SK-N-SH (cell line): ENCODE data around the gene GATA3. TPM values are rescaled to one million over a fixed set of nuclear protein-coding genes. Genes with fewer than 3 reads are reported as not detected.

Experiments used
- CTCF ChIA-PET: fragments of 300-600, 350-600 bp; formaldehyde crosslinking; extraction: SDS; loops from one replicate; lab custom pipeline; 2021; lab: Yijun Ruan, JAX
- POLR2A ChIA-PET: fragments of 350-600 bp; sonication (Branson Sonifier 250); formaldehyde crosslinking; extraction: SDS; loops from one replicate; lab custom pipeline; 2020; ENCODE audit warnings: antibody characterized with exemption, inconsistent platforms; lab: Yijun Ruan, JAX
- DNase-seq: peaks from one replicate; pipeline ENCODE4 v3.0.0; 2012
- H2AFZ ChIP-seq: fragments of 200-600 bp; sonication (generic); 2 replicates; pipeline ENCODE4 v1.8.1; 2016; ENCODE audit warnings: antibody characterized with exemption, mild to moderate bottlenecking, low read depth
- H3F3A ChIP-seq: fragments of 200-600 bp; sonication (generic); replicated peaks from 2 replicates; pipeline ENCODE3; 2016; ENCODE audit warnings: antibody characterized with exemption, mild to moderate bottlenecking; ENCODE audit not compliant: insufficient read depth
- H3K27ac ChIP-seq, 2 experiments: fragments of 200-500 bp in 1 of 2; fragments of 200-600 bp in 1 of 2; sonication (Bioruptor generic) in 1 of 2; sonication (generic), shearing (Covaris generic) in 1 of 2; 2 replicates each; pipeline versions ENCODE4 v1.5.1 to v1.6.1; 2014 to 2016; ENCODE audit warnings: low read depth in 2 of 2, inconsistent platforms in 1 of 2, low read length in 1 of 2, mild to moderate bottlenecking in 1 of 2, mixed read lengths in 1 of 2
- H3K27me3 ChIP-seq: fragments of 200-600 bp; sonication (generic), shearing (Covaris generic); 2 replicates; pipeline ENCODE4 v1.6.1; 2016; ENCODE audit warnings: mixed run types; ENCODE audit not compliant: insufficient read depth
- H3K36me3 ChIP-seq, 2 experiments: fragments of 200-500 bp in 1 of 2; fragments of 200-600 bp in 1 of 2; sonication (Bioruptor generic) in 1 of 2; sonication (generic) in 1 of 2; replicated peaks in 1 of 2; 2 replicates each; pipeline versions ENCODE3 to v1.5.1; 2014 to 2016; ENCODE audit warnings: low read length in 1 of 2, mild to moderate bottlenecking in 1 of 2; ENCODE audit not compliant: insufficient read depth in 2 of 2, control insufficient read depth in 1 of 2
- H3K4me1 ChIP-seq, 2 experiments: fragments of 200-500 bp in 1 of 2; fragments of 200-600 bp in 1 of 2; sonication (Bioruptor generic) in 1 of 2; sonication (generic), shearing (Covaris generic) in 1 of 2; 2 replicates each; pipeline versions ENCODE4 v1.5.1 to v1.6.1; 2014 to 2016; ENCODE audit warnings: low read depth in 1 of 2, low read length in 1 of 2, mixed run types in 1 of 2; ENCODE audit not compliant: insufficient read depth in 2 of 2, control insufficient read depth in 1 of 2
- H3K4me2 ChIP-seq: fragments of 200-600 bp; sonication (generic), shearing (Covaris generic); 2 replicates; pipeline ENCODE4 v1.6.1; 2017; ENCODE audit warnings: mixed run types
- H3K4me3 ChIP-seq, 2 experiments: fragments of 200-500 bp in 1 of 2; fragments of 200-600 bp in 1 of 2; sonication (Bioruptor generic) in 1 of 2; sonication (generic), shearing (Covaris generic) in 1 of 2; 2 replicates each; pipeline versions ENCODE4 v1.5.1 to v1.8.1; 2014 to 2016; ENCODE audit warnings: low read depth in 2 of 2, inconsistent platforms in 1 of 2, low read length in 1 of 2, mild to moderate bottlenecking in 1 of 2, mixed read lengths in 1 of 2, moderate library complexity in 1 of 2
- H3K79me2 ChIP-seq: fragments of 200-600 bp; sonication (generic); 2 replicates; pipeline ENCODE4 v1.8.1; 2017; ENCODE audit warnings: mild to moderate bottlenecking; ENCODE audit not compliant: insufficient read depth
- H3K9ac ChIP-seq: fragments of 200-600 bp; sonication (generic); 2 replicates; pipeline ENCODE4 v1.6.1; 2017; ENCODE audit warnings: mixed run types
- H3K9me2 ChIP-seq: fragments of 200-600 bp; sonication (generic); 2 replicates; pipeline ENCODE4 v1.6.1; 2017; ENCODE audit warnings: mixed run types
- H3K9me3 ChIP-seq: fragments of 200-600 bp; sonication (generic); 2 replicates; pipeline ENCODE4 v1.6.1; 2017; ENCODE audit warnings: mixed run types, mild to moderate bottlenecking, moderate library complexity
- H4K20me1 ChIP-seq: fragments of 200-600 bp; sonication (generic); 2 replicates; pipeline ENCODE4 v1.6.1; 2017; ENCODE audit warnings: mild to moderate bottlenecking, mixed run types; ENCODE audit not compliant: insufficient read depth
- CHD2 ChIP-seq: fragments of 150-350 bp; IDR thresholded peaks from 2 replicates; pipeline ENCODE4 v1.6.1; 2018; ENCODE audit warnings: low read length; ENCODE audit not compliant: partially characterized antibody
- ELF1 ChIP-seq: IDR thresholded peaks from 2 replicates; pipeline ENCODE4 v1.4.0; 2012
- EP300 ChIP-seq, 2 experiments: IDR thresholded peaks; 2 replicates each; pipeline versions ENCODE4 v1.4.0 to v1.6.1; 2012; ENCODE audit warnings: borderline replicate concordance in 1 of 2, low read depth in 1 of 2, low read length in 1 of 2
- FOXJ3 ChIP-seq: sonication (generic); formaldehyde crosslinking; IDR thresholded peaks from 2 replicates; pipeline ENCODE4 v1.5.1; 2020; ENCODE audit warnings: mild to moderate bottlenecking, missing genetic modification reagents
- GABPA ChIP-seq: IDR thresholded peaks from 2 replicates; pipeline ENCODE4 v1.4.0; 2012; ENCODE audit warnings: low read depth, mild to moderate bottlenecking
- JUND ChIP-seq: IDR thresholded peaks from 2 replicates; pipeline ENCODE4 v1.4.0; 2012
- MEF2A ChIP-seq: IDR thresholded peaks from 2 replicates; pipeline ENCODE4 v1.4.0; 2012; ENCODE audit warnings: low read depth, borderline replicate concordance
- NFIC ChIP-seq: IDR thresholded peaks from 2 replicates; pipeline ENCODE4 v1.4.0; 2012; ENCODE audit warnings: borderline replicate concordance
- RAD21 ChIP-seq: IDR thresholded peaks from 2 replicates; pipeline ENCODE4 v1.6.1; 2012; ENCODE audit warnings: mild to moderate bottlenecking, low read length
- RCOR1 ChIP-seq: fragments of 150-350 bp; IDR thresholded peaks from 2 replicates; pipeline ENCODE4 v1.6.1; 2017; ENCODE audit warnings: antibody characterized with exemption, low read length
- RFX5 ChIP-seq: IDR thresholded peaks from 2 replicates; pipeline ENCODE4 v1.6.1; 2012; ENCODE audit warnings: mild to moderate bottlenecking, improper control_type of control experiment, low read length
- SIN3A ChIP-seq: IDR thresholded peaks from 2 replicates; pipeline ENCODE4 v1.6.1; 2012; ENCODE audit warnings: low read depth, mild to moderate bottlenecking, low read length, moderate library complexity, borderline replicate concordance
- TCF12 ChIP-seq: IDR thresholded peaks from 2 replicates; pipeline ENCODE4 v1.4.0; 2012
- USF2 ChIP-seq: fragments of 150-350 bp; IDR thresholded peaks from 2 replicates; pipeline ENCODE4 v1.6.1; 2017; ENCODE audit warnings: antibody characterized with exemption, low read length, low read depth, borderline replicate concordance
- WGBS: methylation state at CpG from one replicate; pipeline ENCODE4 v1.1.6; 2017; ENCODE audit warnings: low lambda C conversion rate; 5-methylcytosine and 5-hydroxymethylcytosine counted together
- polyA plus RNA-seq, 3 experiments: library from polyadenylated mRNA; depleted of rRNA; stranded (reverse); fragments of >200 nt; gene quantifications; 2 replicates each; pipeline ENCODE4 v1.2.3, GENCODE V29; 2012
- TF ChIP-seq, protein P1 (sequence below): fragments of 150-350 bp; IDR thresholded peaks from 2 replicates; pipeline ENCODE4 v1.6.1; 2016; ENCODE audit warnings: mild to moderate bottlenecking, low read depth, low read length

GATA3 gene
- polyA plus RNA-seq, 1 of the 3 experiments (the other 2 are of a cell fraction): 14.3 TPM

- no peak overlapping the region for H2AFZ ChIP-seq
- H3K9me2 ChIP-seq: no peaks in the 10 kb centered on the region
- POLR2A ChIA-PET: interaction anchor here (0.6 to 1.0 kb wide), 3 partner anchors 21 to 299 kb away, joined by 3 to 4 read pairs (median 3); no protein-coding TSS in a partner anchor
- WGBS: 92% methylated on average over 5 of the region's 5 CpGs
- no peaks in the 10 kb centered on the region for H3K9me3 ChIP-seq
- H3K4me3 ChIP-seq: no peak overlapping the region
- H3K4me1 ChIP-seq: peaks cover 11 to 17% of the 10 kb centered on the region in 2 experiments
- H3K27ac ChIP-seq: peak overlapping the region in 1 of 2 experiments; percentile 1; a peak in 1 of 4 replicates
- TF ChIP-seq RCOR1: no peak
- no peak for TF ChIP-seq MEF2A
- TF ChIP-seq TCF12: no peak
- TF ChIP-seq SIN3A: no peak
- TF ChIP-seq EP300 (IDR thresholded peaks at IDR 0.05; ENCODE audit: borderline replicate concordance in 1 of 2, low read depth in 1 of 2, low read length in 1 of 2): no peak
- no peak for TF ChIP-seq USF2
- no peak for TF ChIP-seq JUND
- no peak for TF ChIP-seq CHD2
- no peak for TF ChIP-seq FOXJ3
- TF ChIP-seq NFIC: no peak
- TF ChIP-seq RAD21: no peak
- TF ChIP-seq, all 33 proteins: peak for 0
- Histone ChIP-seq H3K79me2 (peaks cover 39% of the 10 kb centered on the region), H3K36me3 (peaks cover 40 to 49% of the 10 kb centered on the region in 2 experiments), H4K20me1 (peaks cover 31% of the 10 kb centered on the region), H3K27me3 (no peaks in the 10 kb centered on the region), H3F3A (peaks cover 59% of the 10 kb centered on the region), H3K9ac (no peak overlapping the region), H3K4me2 (no peak overlapping the region)
- CTCF ChIA-PET: interaction anchor here (1.4 kb wide), 1 partner anchor 205 kb away, joined by 3 read pairs; no protein-coding TSS in a partner anchor
- no peak for DNase-seq
Observed at GRCh38 chr10:8076933-8077332, 22.4 kb downstream of the GATA3 start.

DNA sequence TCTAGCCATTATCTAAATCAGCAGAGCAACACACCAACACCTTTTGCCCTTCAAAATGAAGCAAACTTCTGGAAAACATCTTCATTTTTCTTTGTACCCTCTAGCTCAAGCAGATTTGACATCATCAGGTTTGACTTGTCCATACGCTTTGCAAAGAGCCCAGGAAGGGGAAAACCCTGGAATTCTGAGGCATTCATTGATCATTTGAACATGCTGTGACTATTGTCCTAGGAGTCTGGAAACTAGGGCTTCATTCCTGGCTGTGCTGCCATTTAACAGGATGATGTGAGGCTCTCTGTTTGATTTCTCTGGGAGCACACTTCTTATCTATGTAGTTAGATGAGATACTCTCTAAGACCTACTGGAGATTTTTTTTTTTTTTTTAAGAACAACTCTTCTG lies 23.5 kb downstream of the GATA3 start:
- Histone ChIP-seq H2AFZ (no peak overlapping the region), H3F3A (peaks cover 48% of the 10 kb centered on the region), H3K9ac (no peak overlapping the region), H3K4me2 (no peak overlapping the region), H3K36me3 (peaks cover 33 to 38% of the 10 kb centered on the region in 2 experiments), H3K4me3 (no peak overlapping the region), H3K9me2 (no peaks in the 10 kb centered on the region), H4K20me1 (peaks cover 21% of the 10 kb centered on the region), H3K9me3 (no peaks in the 10 kb centered on the region), H3K79me2 (peaks cover 29% of the 10 kb centered on the region), H3K27ac (peak overlapping the region in 1 of 2 experiments; percentile 7; a peak in 1 of 4 replicates), H3K4me1 (peaks cover 5 to 8% of the 10 kb centered on the region in 2 experiments), H3K27me3 (no peaks in the 10 kb centered on the region)
- no peak for DNase-seq
- TF ChIP-seq GABPA: no peak
- TF ChIP-seq, protein P1, sequence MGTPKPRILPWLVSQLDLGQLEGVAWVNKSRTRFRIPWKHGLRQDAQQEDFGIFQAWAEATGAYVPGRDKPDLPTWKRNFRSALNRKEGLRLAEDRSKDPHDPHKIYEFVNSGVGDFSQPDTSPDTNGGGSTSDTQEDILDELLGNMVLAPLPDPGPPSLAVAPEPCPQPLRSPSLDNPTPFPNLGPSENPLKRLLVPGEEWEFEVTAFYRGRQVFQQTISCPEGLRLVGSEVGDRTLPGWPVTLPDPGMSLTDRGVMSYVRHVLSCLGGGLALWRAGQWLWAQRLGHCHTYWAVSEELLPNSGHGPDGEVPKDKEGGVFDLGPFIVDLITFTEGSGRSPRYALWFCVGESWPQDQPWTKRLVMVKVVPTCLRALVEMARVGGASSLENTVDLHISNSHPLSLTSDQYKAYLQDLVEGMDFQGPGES: no peak
- no peak for TF ChIP-seq RFX5
- TF ChIP-seq ELF1: no peak
- TF ChIP-seq NFIC: no peak
- 89% methylated on average over 1 of the region's 1 CpG for WGBS
- ChIA-PET CTCF (interaction anchor here (0.8 kb wide), 1 partner anchor 19 kb away, joined by 3 read pairs; no protein-coding TSS in a partner anchor), POLR2A (interaction anchor here (0.7 kb wide), 2 partner anchors 9 to 118 kb away, joined by 3 read pairs; no protein-coding TSS in a partner anchor)
